Type B pancreatic cell (in vitro differentiated cells): Measurements from ENCODE around the gene UROS. TPM values are rescaled to one million over a fixed set of nuclear protein-coding genes. Genes with fewer than 3 reads are reported as not detected.

Experiments used
- DNase-seq: peaks from one replicate; pipeline ENCODE4 v3.0.0; 2021; ENCODE audit warnings: mixed read lengths; ENCODE audit not compliant: unreplicated experiment; ENCODE audit errors: extremely low spot score
- H3K27ac Mint-ChIP-seq: 2 replicates; pipeline ENCODE4 v1.8.0; 2021; ENCODE audit warnings: mild to moderate bottlenecking, mixed read lengths
- H3K27me3 Mint-ChIP-seq: 2 replicates; pipeline ENCODE4 v1.8.0; 2021; ENCODE audit warnings: mixed read lengths
- H3K36me3 Mint-ChIP-seq: 2 replicates; pipeline ENCODE4 v1.8.0; 2021; ENCODE audit warnings: mixed read lengths
- H3K4me1 Mint-ChIP-seq: one replicate; pipeline ENCODE4 v1.8.0; 2021; ENCODE audit warnings: mixed read lengths; ENCODE audit not compliant: unreplicated experiment
- H3K4me3 Mint-ChIP-seq: 2 replicates; pipeline ENCODE4 v1.8.0; 2021; ENCODE audit warnings: mild to moderate bottlenecking, mixed read lengths
- H3K9me3 Mint-ChIP-seq: 2 replicates; pipeline ENCODE4 v1.8.0; 2021; ENCODE audit warnings: mixed read lengths
- total RNA-seq: library from RNA; stranded (reverse); gene quantifications from 2 replicates; pipeline ENCODE4 v1.2.1, GENCODE V29; 2021; ENCODE audit warnings: low replicate concordance
- TF ChIP-seq, protein P1 (sequence below): fragments of 200-600 bp; sonication (generic); conservative IDR thresholded peaks from 2 replicates; pipeline ENCODE4 v1.5.0; 2021; ENCODE audit warnings: antibody characterized with exemption, mild to moderate bottlenecking

The UROS gene
- total RNA-seq, 1 donor from 2014 or later: 52.5 TPM

DNA sequence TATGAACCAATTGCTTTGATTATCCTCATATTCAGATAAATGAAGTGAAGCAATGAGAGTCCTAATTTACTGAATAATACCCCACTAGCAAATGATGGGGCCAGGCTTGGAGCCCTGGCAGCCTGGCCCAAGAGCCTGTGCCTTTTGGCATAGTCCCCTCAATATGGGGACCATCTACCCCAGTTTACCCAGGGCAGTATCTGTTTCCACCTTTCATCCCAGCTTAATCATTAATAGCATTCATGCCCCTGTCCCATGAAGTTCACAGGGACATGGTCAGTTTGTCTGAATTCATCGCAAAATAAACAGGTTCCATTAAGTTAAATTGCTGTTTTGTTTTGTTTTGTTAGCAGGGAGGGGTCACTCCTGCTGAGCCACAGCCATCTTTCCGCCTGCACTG is 25.8 kb upstream of the UROS start:
- H3K4me1 Mint-ChIP-seq: no peaks in the 10 kb centered on the region
- no peak for DNase-seq
- H3K9me3 Mint-ChIP-seq: no peaks in the 10 kb centered on the region
- no peak overlapping the region for H3K27ac Mint-ChIP-seq
- H3K36me3 Mint-ChIP-seq: peaks cover 44% of the 10 kb centered on the region
- H3K27me3 Mint-ChIP-seq: no peaks in the 10 kb centered on the region
- TF ChIP-seq, protein P1, sequence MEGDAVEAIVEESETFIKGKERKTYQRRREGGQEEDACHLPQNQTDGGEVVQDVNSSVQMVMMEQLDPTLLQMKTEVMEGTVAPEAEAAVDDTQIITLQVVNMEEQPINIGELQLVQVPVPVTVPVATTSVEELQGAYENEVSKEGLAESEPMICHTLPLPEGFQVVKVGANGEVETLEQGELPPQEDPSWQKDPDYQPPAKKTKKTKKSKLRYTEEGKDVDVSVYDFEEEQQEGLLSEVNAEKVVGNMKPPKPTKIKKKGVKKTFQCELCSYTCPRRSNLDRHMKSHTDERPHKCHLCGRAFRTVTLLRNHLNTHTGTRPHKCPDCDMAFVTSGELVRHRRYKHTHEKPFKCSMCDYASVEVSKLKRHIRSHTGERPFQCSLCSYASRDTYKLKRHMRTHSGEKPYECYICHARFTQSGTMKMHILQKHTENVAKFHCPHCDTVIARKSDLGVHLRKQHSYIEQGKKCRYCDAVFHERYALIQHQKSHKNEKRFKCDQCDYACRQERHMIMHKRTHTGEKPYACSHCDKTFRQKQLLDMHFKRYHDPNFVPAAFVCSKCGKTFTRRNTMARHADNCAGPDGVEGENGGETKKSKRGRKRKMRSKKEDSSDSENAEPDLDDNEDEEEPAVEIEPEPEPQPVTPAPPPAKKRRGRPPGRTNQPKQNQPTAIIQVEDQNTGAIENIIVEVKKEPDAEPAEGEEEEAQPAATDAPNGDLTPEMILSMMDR: no peak
- no peak overlapping the region for H3K4me3 Mint-ChIP-seq

DNA sequence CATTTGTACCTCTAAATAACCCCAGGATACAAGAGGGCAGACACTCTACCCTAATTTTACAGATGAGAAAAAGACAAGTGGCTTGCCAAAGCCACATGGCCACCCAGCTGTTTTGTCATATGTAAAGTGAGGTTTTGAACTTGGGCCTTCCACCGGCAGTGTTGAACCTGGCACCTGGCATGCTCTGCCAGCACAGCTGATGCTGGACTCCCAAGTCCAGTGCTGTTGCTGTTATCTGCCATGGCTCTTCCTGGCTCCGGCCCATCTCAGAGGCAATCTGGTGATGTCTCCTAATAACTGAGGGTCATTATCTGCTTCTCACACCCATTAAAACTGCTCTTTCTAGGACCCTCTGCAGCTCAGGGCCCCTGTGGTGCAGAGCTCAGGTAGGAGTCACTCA is 25.3 kb upstream of the UROS start:
- TF ChIP-seq, protein P1: no peak
- DNase-seq: no peak
- Mint-ChIP-seq H3K27ac (no peak overlapping the region), H3K4me3 (no peak overlapping the region), H3K4me1 (no peaks in the 10 kb centered on the region), H3K27me3 (no peaks in the 10 kb centered on the region), H3K9me3 (no peaks in the 10 kb centered on the region), H3K36me3 (peaks cover 41% of the 10 kb centered on the region)

DNA sequence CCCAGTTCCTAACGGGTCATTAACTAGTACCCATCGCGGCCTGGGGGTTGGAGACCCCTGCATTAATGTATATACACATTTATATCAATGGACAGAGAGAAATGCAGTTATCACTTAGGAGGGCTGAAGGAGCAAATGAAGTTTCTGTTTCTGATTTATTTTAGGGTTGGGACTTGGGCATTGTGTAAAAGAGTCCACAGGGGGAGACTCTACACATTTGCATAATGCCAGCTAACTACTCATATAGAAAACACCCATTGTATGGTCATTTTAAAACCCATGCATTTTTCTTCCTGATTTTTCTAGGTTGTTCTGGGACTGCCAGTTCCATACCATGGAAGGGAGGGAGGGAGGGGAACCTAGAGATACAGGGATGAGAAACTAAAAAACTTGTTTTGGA is 23.8 kb upstream of the UROS start:
- H3K9me3 Mint-ChIP-seq: no peaks in the 10 kb centered on the region
- TF ChIP-seq, protein P1: no peak
- H3K4me3 Mint-ChIP-seq: no peak overlapping the region
- no peak for DNase-seq
- no peaks in the 10 kb centered on the region for H3K27me3 Mint-ChIP-seq
- no peak overlapping the region for H3K27ac Mint-ChIP-seq
- no peaks in the 10 kb centered on the region for H3K4me1 Mint-ChIP-seq
- peaks cover 30% of the 10 kb centered on the region for H3K36me3 Mint-ChIP-seq

DNA sequence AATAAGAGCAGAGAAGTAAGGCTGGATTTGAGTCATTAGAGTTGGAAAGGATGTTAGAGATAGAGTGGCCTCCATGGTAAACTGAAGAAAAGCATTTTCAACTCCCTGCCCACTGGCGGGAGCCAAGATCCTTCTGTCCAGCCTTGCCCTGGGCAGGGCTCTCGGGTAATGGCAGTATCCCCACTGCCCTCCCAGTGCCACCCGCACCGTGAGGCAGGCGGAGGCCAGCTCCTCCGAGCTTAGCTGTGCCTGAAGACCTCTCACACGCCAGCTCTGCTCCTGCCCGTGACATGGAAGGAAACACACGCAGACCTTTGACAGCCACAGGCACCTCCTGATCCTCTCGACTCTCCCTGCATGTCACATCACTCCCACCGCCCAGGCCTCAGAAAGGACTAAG is 22.6 kb upstream of the UROS start:
- Mint-ChIP-seq H3K9me3 (no peaks in the 10 kb centered on the region), H3K27ac (no peak overlapping the region), H3K27me3 (no peaks in the 10 kb centered on the region), H3K36me3 (peaks cover 25% of the 10 kb centered on the region), H3K4me1 (no peaks in the 10 kb centered on the region), H3K4me3 (no peak overlapping the region)
- TF ChIP-seq, protein P1: no peak
- DNase-seq: no peak

DNA sequence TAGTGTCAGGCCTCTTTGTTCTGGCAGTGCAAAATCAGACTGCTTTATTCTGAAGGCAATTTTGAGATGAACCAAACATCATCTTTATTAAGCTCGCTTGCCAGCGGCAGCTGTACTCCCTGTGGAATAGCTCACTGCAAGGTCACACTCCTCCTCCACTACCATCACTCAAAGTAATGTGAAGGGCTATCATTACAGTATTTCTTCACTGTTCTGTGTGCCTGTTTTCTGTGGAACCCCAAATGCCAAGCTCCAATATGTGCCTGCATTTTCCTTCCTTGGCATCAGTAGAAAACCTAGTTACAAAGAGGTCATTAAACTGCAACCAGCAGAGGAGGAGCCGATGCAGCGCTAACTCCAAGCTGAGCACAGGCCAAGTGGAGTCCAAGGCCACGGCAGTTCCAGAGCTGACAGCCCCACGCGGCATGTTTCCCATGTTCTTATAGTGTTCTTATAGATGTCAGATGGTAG is 21.7 kb upstream of the UROS start:
- no peaks in the 10 kb centered on the region for H3K9me3 Mint-ChIP-seq
- peaks cover 29% of the 10 kb centered on the region for H3K36me3 Mint-ChIP-seq
- no peak overlapping the region for H3K27ac Mint-ChIP-seq
- DNase-seq: no peak
- TF ChIP-seq, protein P1: no peak
- no peaks in the 10 kb centered on the region for H3K27me3 Mint-ChIP-seq
- no peaks in the 10 kb centered on the region for H3K4me1 Mint-ChIP-seq
- no peak overlapping the region for H3K4me3 Mint-ChIP-seq
